22Rv1 (cell line): ENCODE data around the gene AQP11.

Experiments used
- CTCF ChIP-seq: fragments of 450-650 bp; IDR thresholded peaks from 2 replicates; pipeline ENCODE4 v1.5.1; 2017; ENCODE audit warnings: mild to moderate bottlenecking
- ZFX ChIP-seq: fragments of 450-650 bp; IDR thresholded peaks from 2 replicates; pipeline ENCODE4 v1.6.1; 2017; ENCODE audit warnings: antibody characterized with exemption, borderline replicate concordance

GRCh38 chr11:77654770-77655434 is 65.1 kb downstream of the AQP11 start:
- TF ChIP-seq CTCF: no peak
- TF ChIP-seq ZFX: no peak
